NT2/D1 (cell line): ENCODE measurements around the gene TNS4.

Source experiments
- SUZ12 ChIP-seq: IDR thresholded peaks from 2 replicates; pipeline ENCODE4 v1.6.1; 2011; ENCODE audit not compliant: insufficient read length, insufficient read depth; ENCODE audit errors: extremely low read depth
- YY1 ChIP-seq: IDR thresholded peaks from 2 replicates; pipeline ENCODE4 v1.6.1; 2011; ENCODE audit not compliant: insufficient read length, insufficient read depth
- ZNF274 ChIP-seq: IDR thresholded peaks from 2 replicates; pipeline ENCODE4 v1.6.1; 2011; ENCODE audit warnings: mild to moderate bottlenecking, low read depth, low read length

DNA sequence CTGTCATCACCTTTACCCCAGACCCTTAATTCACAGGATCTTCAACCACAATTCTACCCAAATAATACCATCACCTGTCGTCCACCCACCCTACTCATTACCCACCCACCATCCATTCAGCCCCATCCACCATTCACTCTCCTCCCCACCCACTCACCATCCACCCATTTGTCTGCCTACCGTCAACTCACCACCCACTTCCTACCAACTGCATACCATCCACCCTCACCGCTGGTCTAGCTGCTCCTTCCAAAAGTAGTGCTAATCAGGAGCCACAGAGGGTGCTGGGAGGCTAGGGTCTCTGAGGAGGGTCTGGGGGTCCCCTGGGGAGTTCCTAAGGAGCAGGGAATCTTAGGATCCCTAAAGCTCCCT, 70.2 kb downstream of the TNS4 start:
- TF ChIP-seq SUZ12 (no peak), YY1 (no peak), ZNF274 (no peak)
